Measurements from ENCODE around the gene CALD1. TPM values are rescaled to one million over a fixed set of nuclear protein-coding genes. Genes with fewer than 3 reads are reported as not detected.

Gene CALD1
- total RNA-seq, 1 donor from 2014 or later: 230 TPM

DNA sequence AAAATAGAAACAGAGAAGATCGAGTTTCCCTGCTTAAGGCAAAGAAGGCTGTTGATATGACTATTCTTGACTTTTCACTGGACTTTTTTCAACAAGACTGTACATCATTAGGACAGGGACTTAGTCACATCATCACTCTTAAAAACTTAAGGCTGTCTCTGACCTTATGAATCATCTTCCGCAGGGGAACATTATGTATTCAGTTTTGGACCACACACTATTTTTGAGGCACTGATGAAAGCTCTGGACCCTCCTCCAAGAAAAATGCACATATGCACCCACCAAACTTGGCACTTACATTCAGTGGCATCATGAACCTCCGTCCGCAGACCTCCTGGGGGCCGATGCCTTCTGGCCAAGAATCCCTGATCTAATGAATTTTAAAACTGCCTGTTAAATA is 96.4 kb downstream of the CALD1 start:
- H3K4me3 Mint-ChIP-seq (ENCODE audit: unreplicated experiment): peak overlapping the region; percentile 26
- H3K36me3 Mint-ChIP-seq (ENCODE audit: low read depth, unreplicated experiment): peaks cover 24% of the 10 kb centered on the region
- H3K4me1 Mint-ChIP-seq (ENCODE audit: unreplicated experiment): peaks cover 25% of the 10 kb centered on the region
- TF ChIP-seq, protein P1, sequence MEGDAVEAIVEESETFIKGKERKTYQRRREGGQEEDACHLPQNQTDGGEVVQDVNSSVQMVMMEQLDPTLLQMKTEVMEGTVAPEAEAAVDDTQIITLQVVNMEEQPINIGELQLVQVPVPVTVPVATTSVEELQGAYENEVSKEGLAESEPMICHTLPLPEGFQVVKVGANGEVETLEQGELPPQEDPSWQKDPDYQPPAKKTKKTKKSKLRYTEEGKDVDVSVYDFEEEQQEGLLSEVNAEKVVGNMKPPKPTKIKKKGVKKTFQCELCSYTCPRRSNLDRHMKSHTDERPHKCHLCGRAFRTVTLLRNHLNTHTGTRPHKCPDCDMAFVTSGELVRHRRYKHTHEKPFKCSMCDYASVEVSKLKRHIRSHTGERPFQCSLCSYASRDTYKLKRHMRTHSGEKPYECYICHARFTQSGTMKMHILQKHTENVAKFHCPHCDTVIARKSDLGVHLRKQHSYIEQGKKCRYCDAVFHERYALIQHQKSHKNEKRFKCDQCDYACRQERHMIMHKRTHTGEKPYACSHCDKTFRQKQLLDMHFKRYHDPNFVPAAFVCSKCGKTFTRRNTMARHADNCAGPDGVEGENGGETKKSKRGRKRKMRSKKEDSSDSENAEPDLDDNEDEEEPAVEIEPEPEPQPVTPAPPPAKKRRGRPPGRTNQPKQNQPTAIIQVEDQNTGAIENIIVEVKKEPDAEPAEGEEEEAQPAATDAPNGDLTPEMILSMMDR (IDR thresholded peaks at IDR 0.05; ENCODE audit: unreplicated experiment): no peak
- H3K27ac Mint-ChIP-seq (ENCODE audit: unreplicated experiment): no peak overlapping the region
- H3K9me3 Mint-ChIP-seq (ENCODE audit: unreplicated experiment): no peaks in the 10 kb centered on the region
- no peaks in the 10 kb centered on the region for H3K27me3 Mint-ChIP-seq (ENCODE audit: unreplicated experiment)
- DNase-seq (ENCODE audit: low spot score): no peak

DNA sequence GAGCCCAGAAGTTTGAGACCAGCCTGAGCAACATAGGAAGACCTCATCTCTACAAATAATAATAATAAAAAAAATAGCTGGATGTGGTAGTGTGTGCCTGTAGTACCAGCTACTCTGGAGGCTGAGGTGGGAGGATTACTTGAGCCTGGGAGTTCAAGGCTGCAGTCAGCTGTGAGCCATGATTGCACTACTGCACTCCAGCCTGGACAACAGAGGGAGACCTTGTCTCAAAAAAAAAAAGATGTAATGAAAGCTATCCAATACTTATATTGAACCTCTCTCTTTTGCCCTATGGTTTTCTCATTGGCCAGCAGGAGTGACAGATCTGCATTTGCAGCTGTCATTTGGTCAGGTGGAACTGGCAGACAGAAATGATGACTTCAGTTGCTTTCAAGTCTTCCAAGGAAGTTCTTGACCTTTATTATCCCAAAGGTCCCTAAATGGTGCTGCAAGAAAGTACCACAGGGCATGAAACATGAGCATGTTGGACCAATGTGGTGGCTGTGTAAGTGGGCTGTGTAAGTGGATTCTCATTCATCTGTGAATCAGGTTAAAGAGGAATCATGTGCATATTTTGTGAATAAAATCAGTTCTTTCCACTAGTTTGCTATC is 99.4 kb downstream of the CALD1 start:
- TF ChIP-seq, protein P1 (IDR thresholded peaks at IDR 0.05; ENCODE audit: unreplicated experiment): no peak
- Mint-ChIP-seq H3K36me3 (ENCODE audit: low read depth, unreplicated experiment) (peaks cover 16% of the 10 kb centered on the region), H3K4me3 (ENCODE audit: unreplicated experiment) (no peak overlapping the region), H3K4me1 (ENCODE audit: unreplicated experiment) (peaks cover 9% of the 10 kb centered on the region), H3K27me3 (ENCODE audit: unreplicated experiment) (no peaks in the 10 kb centered on the region), H3K9me3 (ENCODE audit: unreplicated experiment) (no peaks in the 10 kb centered on the region), H3K27ac (ENCODE audit: unreplicated experiment) (no peak overlapping the region)
- DNase-seq (ENCODE audit: low spot score): no peak

DNA sequence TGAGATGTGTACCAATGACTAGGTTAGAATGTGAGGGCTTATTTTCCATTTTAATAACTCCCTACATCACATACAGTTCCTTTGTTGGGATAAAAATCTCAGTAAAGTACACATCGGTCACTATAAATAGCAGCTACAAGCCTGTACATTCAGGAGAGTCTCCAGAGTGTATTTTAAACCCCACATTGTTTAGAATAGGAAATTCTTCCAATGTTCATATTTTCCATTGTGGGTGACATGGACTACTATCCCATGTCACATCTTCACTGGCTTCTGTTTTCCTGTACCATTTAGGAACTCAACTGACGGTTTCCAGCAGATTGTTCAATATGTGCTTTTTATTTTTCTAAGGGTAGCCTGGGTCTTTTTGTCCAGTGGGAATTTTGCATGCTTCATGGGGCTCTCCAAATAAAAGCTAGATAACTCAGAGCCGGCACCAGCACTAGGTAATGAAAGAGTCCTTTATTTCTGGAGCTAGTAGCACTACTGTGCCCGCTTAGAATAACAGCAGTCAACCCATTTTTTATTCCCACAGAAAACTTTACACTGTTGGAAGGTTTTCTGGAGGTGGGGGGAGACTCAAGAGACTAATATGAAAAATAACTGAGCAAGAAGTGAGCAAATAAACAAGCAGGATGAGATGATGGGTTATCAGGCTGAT is 100.5 kb downstream of the CALD1 start:
- no peak overlapping the region for H3K4me3 Mint-ChIP-seq (ENCODE audit: unreplicated experiment)
- TF ChIP-seq, protein P1 (IDR thresholded peaks at IDR 0.05; ENCODE audit: unreplicated experiment): no peak
- no peaks in the 10 kb centered on the region for H3K9me3 Mint-ChIP-seq (ENCODE audit: unreplicated experiment)
- H3K27ac Mint-ChIP-seq (ENCODE audit: unreplicated experiment): no peak overlapping the region
- H3K4me1 Mint-ChIP-seq (ENCODE audit: unreplicated experiment): peaks cover 4% of the 10 kb centered on the region
- peaks cover 11% of the 10 kb centered on the region for H3K36me3 Mint-ChIP-seq (ENCODE audit: low read depth, unreplicated experiment)
- H3K27me3 Mint-ChIP-seq (ENCODE audit: unreplicated experiment): no peaks in the 10 kb centered on the region
- no peak for DNase-seq (ENCODE audit: low spot score)

DNA sequence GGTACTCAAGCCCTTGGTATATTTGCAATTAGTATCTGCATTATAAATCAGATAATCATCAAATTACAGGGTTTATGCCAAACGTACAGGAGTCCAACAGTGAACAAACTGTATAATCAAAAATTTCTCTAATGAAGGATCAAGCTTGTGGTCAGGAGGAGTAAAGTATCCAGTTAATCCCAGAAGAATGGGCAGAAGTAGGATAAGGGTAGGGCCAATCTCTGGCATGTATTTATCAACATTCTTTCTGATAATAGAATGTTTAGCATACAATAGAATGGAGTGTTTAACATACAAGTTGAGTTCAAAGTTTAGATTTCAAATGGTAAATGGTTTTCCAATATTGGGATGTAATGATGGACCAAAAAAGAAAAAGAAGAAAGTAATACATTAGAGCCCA is 103.0 kb downstream of the CALD1 start:
- H3K27me3 Mint-ChIP-seq (ENCODE audit: unreplicated experiment): no peaks in the 10 kb centered on the region
- no peak for DNase-seq (ENCODE audit: low spot score)
- no peaks in the 10 kb centered on the region for H3K9me3 Mint-ChIP-seq (ENCODE audit: unreplicated experiment)
- no peak overlapping the region for H3K4me3 Mint-ChIP-seq (ENCODE audit: unreplicated experiment)
- H3K36me3 Mint-ChIP-seq (ENCODE audit: low read depth, unreplicated experiment): no peaks in the 10 kb centered on the region
- no peak overlapping the region for H3K27ac Mint-ChIP-seq (ENCODE audit: unreplicated experiment)
- TF ChIP-seq, protein P1 (IDR thresholded peaks at IDR 0.05; ENCODE audit: unreplicated experiment): no peak
- peaks cover 11% of the 10 kb centered on the region for H3K4me1 Mint-ChIP-seq (ENCODE audit: unreplicated experiment)

DNA sequence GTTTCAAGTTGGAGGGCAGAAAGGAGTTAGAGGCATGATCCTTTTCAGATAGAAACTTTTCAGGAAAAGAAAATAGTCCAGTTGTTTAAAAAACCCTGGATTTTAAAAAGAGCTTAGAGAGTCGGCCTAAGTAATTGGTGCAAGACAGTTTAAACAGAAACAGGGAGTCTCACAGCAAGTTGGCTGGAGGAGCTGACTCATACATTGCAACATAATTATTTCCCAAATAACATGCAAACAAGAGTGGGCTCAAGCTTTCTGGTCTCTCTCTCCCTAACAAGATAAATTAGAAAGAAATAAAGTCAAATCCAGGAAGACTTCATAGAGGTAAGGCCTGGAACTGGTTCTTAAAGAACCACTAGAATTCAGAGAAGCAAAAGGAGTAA is 106.5 kb downstream of the CALD1 start:
- peak overlapping the region; percentile 7 for H3K27ac Mint-ChIP-seq (ENCODE audit: unreplicated experiment)
- H3K27me3 Mint-ChIP-seq (ENCODE audit: unreplicated experiment): no peaks in the 10 kb centered on the region
- TF ChIP-seq, protein P1 (IDR thresholded peaks at IDR 0.05; ENCODE audit: unreplicated experiment): no peak
- no peak for DNase-seq (ENCODE audit: low spot score)
- H3K9me3 Mint-ChIP-seq (ENCODE audit: unreplicated experiment): no peaks in the 10 kb centered on the region
- H3K4me3 Mint-ChIP-seq (ENCODE audit: unreplicated experiment): no peak overlapping the region
- peaks cover 4% of the 10 kb centered on the region for H3K36me3 Mint-ChIP-seq (ENCODE audit: low read depth, unreplicated experiment)
- H3K4me1 Mint-ChIP-seq (ENCODE audit: unreplicated experiment): peaks cover 23% of the 10 kb centered on the region

All from endothelial cell (in vitro differentiated cells).